HFFc6 (cell line): Measurements from ENCODE around the gene NR3C1. TPM values are rescaled to one million over a fixed set of nuclear protein-coding genes. Genes with fewer than 3 reads are reported as not detected.

Experiments used
- DNase-seq: peaks from one replicate; pipeline ENCODE4 v3.0.0-alpha.2; 2018
- H3K27ac Mint-ChIP-seq: 2 replicates; pipeline ENCODE4 v1.8.0; 2020; ENCODE audit warnings: mild to moderate bottlenecking, mixed read lengths
- H3K27me3 Mint-ChIP-seq: 2 replicates; pipeline ENCODE4 v1.8.0; 2021; ENCODE audit warnings: mild to moderate bottlenecking, moderate library complexity, mixed read lengths; ENCODE audit not compliant: insufficient read depth
- H3K36me3 Mint-ChIP-seq: 2 replicates; pipeline ENCODE4 v1.8.0; 2021; ENCODE audit warnings: low read depth, mixed read lengths
- H3K4me1 Mint-ChIP-seq: 2 replicates; pipeline ENCODE4 v1.8.0; 2020; ENCODE audit warnings: low read depth, mixed read lengths
- H3K4me3 Mint-ChIP-seq: 2 replicates; pipeline ENCODE4 v1.8.0; 2020; ENCODE audit warnings: mild to moderate bottlenecking, moderate library complexity, mixed read lengths
- H3K9me3 Mint-ChIP-seq: 2 replicates; pipeline ENCODE4 v1.8.0; 2020; ENCODE audit warnings: mild to moderate bottlenecking, mixed read lengths
- total RNA-seq, 6 experiments: library from RNA; stranded (reverse); fragmentation: NEBNext Ultra II Directional; extraction: Animal tissue kit (Norgen Biotek cat#: 25700); gene quantifications; 2 replicates in 1 of 6; 3 replicates in 5 of 6; pipeline ENCODE4 v1.2.3, GENCODE V29; 2021
- TF ChIP-seq, protein P1 (sequence below): fragments of 200-600 bp; sonication (generic); IDR thresholded peaks from 2 replicates; pipeline ENCODE4 v1.5.0; 2021; ENCODE audit warnings: antibody characterized with exemption, mild to moderate bottlenecking

NR3C1 gene
- total RNA-seq, 6 experiments from 2014 or later, result 61.6 to 86.9 (median 71.5) TPM

DNA sequence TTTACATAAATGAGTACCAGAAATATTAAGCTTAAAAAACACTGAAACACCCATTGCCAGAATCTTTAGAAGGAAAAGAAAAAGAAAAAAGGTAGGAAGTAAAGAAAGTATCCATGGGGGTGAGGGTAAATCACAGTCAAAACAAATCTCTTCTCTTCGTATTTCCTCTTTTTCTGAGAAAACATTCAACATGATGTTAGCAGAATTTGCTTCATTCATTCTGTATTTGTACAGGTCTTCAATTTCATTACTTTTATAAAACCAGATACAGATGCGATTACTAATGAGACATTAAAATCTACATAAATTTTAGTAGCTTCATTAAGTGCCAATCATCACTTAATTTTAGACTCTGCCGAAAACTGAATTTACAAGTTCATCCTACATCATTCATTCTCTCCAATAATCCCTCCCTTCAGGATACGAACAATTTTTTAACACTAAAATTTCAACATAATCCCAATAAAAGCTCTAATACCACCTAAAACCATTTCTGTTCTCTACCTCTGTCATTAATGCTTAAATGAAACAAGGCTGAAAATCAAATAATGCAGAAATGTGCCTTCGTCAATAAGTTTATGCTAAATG lies 7.0 kb downstream of the NR3C1 start:
- Mint-ChIP-seq H3K4me3 (peak overlapping the region; percentile 94), H3K27me3 (no peaks in the 10 kb centered on the region), H3K27ac (peak overlapping the region; percentile 1; the same call in 1 of the 2 replicates), H3K9me3 (no peaks in the 10 kb centered on the region), H3K36me3 (peaks cover 34% of the 10 kb centered on the region), H3K4me1 (peaks cover 84% of the 10 kb centered on the region)
- no peak for DNase-seq
- TF ChIP-seq, protein P1, sequence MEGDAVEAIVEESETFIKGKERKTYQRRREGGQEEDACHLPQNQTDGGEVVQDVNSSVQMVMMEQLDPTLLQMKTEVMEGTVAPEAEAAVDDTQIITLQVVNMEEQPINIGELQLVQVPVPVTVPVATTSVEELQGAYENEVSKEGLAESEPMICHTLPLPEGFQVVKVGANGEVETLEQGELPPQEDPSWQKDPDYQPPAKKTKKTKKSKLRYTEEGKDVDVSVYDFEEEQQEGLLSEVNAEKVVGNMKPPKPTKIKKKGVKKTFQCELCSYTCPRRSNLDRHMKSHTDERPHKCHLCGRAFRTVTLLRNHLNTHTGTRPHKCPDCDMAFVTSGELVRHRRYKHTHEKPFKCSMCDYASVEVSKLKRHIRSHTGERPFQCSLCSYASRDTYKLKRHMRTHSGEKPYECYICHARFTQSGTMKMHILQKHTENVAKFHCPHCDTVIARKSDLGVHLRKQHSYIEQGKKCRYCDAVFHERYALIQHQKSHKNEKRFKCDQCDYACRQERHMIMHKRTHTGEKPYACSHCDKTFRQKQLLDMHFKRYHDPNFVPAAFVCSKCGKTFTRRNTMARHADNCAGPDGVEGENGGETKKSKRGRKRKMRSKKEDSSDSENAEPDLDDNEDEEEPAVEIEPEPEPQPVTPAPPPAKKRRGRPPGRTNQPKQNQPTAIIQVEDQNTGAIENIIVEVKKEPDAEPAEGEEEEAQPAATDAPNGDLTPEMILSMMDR, result no peak

DNA sequence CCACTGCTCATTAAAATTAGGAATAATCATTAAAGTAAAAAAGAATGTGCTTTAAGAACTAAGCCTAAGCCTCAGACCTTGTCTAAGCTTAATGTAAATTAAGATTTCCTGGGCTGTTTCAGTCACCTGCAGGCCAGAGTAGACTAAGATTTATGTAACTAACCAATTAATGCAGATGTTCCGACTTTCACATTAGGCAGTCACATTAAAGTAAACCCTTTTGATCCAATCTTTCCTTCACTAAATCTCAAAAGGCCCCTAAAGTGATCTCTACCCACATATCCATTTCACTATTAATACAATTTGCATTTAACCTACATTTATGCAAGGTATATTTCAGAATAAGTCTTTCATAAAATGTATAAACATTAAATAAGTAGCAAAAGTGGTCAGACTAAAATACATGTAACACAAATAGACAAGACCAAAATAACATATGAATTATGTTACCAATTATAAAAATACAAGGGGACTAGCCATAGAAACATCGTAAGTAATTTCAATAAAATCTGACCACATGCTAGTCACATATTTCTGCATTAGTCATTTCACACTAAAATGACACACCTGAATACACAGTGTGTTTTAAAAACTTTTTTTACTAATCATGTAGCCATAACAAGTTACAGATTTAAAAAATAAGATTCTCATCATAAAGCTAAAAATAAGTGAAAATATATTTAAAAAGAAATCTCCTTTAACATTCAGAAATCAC lies 7.7 kb downstream of the NR3C1 start:
- Mint-ChIP-seq H3K4me1 (peaks cover 83% of the 10 kb centered on the region), H3K27me3 (no peaks in the 10 kb centered on the region), H3K4me3 (peak overlapping the region; percentile 94), H3K9me3 (no peaks in the 10 kb centered on the region), H3K36me3 (peaks cover 28% of the 10 kb centered on the region), H3K27ac (no peak overlapping the region)
- TF ChIP-seq, protein P1, result no peak
- DNase-seq, result no peak

DNA sequence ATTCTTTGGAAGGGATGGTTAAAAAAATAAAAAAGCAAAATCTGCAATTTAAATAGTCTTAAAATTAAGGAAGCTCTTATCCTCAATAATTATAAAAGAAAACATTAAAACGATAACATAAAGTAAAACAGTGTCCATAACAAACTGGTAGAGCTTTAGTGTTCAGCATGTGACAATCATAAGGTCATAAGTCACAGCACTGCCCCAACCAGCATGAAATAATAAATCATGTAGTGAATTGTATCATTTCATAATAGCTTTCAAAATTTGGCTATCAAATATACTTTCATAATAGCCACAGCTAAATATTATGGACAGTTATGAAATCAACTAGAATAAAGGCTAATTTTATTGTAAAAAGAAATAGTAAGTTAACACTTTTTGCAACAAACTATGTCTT lies 10.0 kb downstream of the NR3C1 start:
- Mint-ChIP-seq H3K27me3 (no peaks in the 10 kb centered on the region), H3K4me3 (no peak overlapping the region), H3K9me3 (no peaks in the 10 kb centered on the region), H3K36me3 (peaks cover 15% of the 10 kb centered on the region), H3K27ac (no peak overlapping the region), H3K4me1 (peaks cover 76% of the 10 kb centered on the region)
- TF ChIP-seq, protein P1, result no peak
- no peak for DNase-seq

DNA sequence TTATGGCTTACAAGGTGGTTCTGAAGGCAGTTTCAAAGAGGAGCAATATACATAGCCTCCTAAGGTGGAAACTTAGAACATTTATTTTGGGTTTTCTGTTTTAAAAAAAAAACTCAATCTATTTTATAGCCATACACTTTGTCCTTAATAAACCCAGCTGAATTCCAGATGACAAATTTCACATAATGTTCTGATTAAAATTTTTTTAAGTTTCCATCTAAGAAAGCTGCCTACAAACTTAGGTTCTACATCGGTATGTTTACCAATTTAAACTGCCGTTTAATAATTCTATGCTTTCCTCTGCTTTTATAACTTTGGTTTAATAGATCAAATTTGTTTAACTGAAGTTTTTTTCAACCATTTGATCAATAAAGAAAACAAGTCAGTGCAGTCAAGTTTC lies 12.5 kb downstream of the NR3C1 start:
- H3K9me3 Mint-ChIP-seq, result peaks cover 9% of the 10 kb centered on the region
- no peak overlapping the region for H3K27ac Mint-ChIP-seq
- TF ChIP-seq, protein P1, result no peak
- peaks cover 64% of the 10 kb centered on the region for H3K4me1 Mint-ChIP-seq
- no peak for DNase-seq
- H3K27me3 Mint-ChIP-seq, result no peaks in the 10 kb centered on the region
- H3K4me3 Mint-ChIP-seq, result no peak overlapping the region; the same call in 1 of the 2 replicates
- peaks cover 30% of the 10 kb centered on the region for H3K36me3 Mint-ChIP-seq

DNA sequence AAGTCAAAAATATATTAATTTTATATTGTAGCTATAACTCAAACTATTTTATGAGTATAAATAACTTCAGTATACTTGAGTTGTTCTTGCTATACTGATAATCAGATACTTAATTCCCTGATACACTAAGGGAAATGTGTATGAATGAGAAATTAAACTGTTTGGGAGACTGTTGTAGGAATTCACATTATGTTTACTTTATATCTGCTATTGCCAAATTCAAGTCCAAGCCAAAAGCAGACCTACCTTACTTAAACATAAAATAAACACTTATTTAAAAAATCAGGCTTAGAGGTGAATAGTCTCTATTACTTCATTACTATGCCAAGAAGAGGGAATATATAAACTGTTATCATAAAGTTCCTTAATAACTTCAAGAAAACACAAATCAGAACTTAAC lies 13.2 kb downstream of the NR3C1 start:
- TF ChIP-seq, protein P1, result no peak
- H3K27me3 Mint-ChIP-seq, result no peaks in the 10 kb centered on the region
- no peak overlapping the region for H3K27ac Mint-ChIP-seq
- no peak for DNase-seq
- H3K36me3 Mint-ChIP-seq, result peaks cover 37% of the 10 kb centered on the region
- peaks cover 57% of the 10 kb centered on the region for H3K4me1 Mint-ChIP-seq
- H3K9me3 Mint-ChIP-seq, result peaks cover 16% of the 10 kb centered on the region
- H3K4me3 Mint-ChIP-seq, result no peak overlapping the region
